K562 (cell line): ENCODE results near the gene HBM. TPM values are rescaled to one million over a fixed set of nuclear protein-coding genes. Genes with fewer than 3 reads are reported as not detected.
A peak's percentile ranks its signal among the peaks of the same experiment; 100 is the strongest.

Experiments
- ATAC-seq: fragments of 200-7000 bp; cut with Tn5 transposase; 3 replicates; pipeline ENCODE4 v1.9.1; 2020; ENCODE audit warnings: moderate library complexity
- BruUV-seq: library from RNA; stranded (reverse); fragments of 400-500 nt; replicated peaks from 2 replicates; lab custom pipeline; 2021; lab: Mats Ljungman, UMichigan
- CTCF ChIA-PET: fragments of 300-600 bp; formaldehyde crosslinking; extraction: SDS; loops from one replicate; lab custom pipeline; 2021; ENCODE audit warnings: low intra/inter-chr PET ratio; lab: Yijun Ruan, JAX
- POLR2A ChIA-PET: fragments of 300-600, 350-650 bp; sonication (Branson Sonifier 250); formaldehyde crosslinking; extraction: SDS; loops from one replicate; lab custom pipeline; 2021; ENCODE audit warnings: antibody characterized with exemption, inconsistent platforms; lab: Yijun Ruan, JAX
- DNase-seq, 4 experiments: peaks; one replicate each; pipeline versions ENCODE4 v3.0.0 to v3.0.0-alpha.2; 2011 to 2018; ENCODE audit warnings: low spot score in 3 of 4, mixed read lengths in 3 of 4; ENCODE audit errors: extremely low read depth in 1 of 4
- FAIRE-seq: peaks from 2 replicates; lab custom pipeline; 2011; peaks lifted over from hg19 to GRCh38; lab: Jason Lieb, UNC
- H2AFZ ChIP-seq: 2 replicates; pipeline ENCODE4 v1.6.0; 2011; ENCODE audit warnings: low read depth, low read length, control low read depth, inconsistent platforms
- H3K27ac ChIP-seq: fragments of 200-600 bp; 3 replicates; pipeline ENCODE4 v1.8.0; 2011; ENCODE audit warnings: low read depth, mild to moderate bottlenecking, control low read depth, inconsistent platforms, low read length, moderate library complexity, mixed read lengths; ENCODE audit errors: extremely low read depth
- H3K27me3 ChIP-seq, 2 experiments: fragments of 300-600 bp in 1 of 2; 2 replicates in 1 of 2; 3 replicates in 1 of 2; pipeline versions ENCODE4 v1.6.0 to v1.8.0; 2011; ENCODE audit warnings: inconsistent platforms in 2 of 2, low read length in 2 of 2, mild to moderate bottlenecking in 1 of 2, mixed read lengths in 1 of 2, moderate library complexity in 1 of 2; ENCODE audit not compliant: control insufficient read depth in 2 of 2, insufficient read depth in 2 of 2
- H3K36me3 ChIP-seq: fragments of 300-600 bp; 3 replicates; pipeline ENCODE4 v1.8.0; 2011; ENCODE audit warnings: mild to moderate bottlenecking, low read length, inconsistent platforms; ENCODE audit not compliant: control insufficient read depth, insufficient read depth
- H3K4me1 ChIP-seq, 2 experiments: fragments of 200-600 bp in 1 of 2; replicated peaks in 1 of 2; 2 replicates in 1 of 2; 3 replicates in 1 of 2; pipeline versions ENCODE4 v1.5.1 to v1.8.0; 2011; ENCODE audit warnings: inconsistent platforms in 2 of 2, low read length in 2 of 2, mild to moderate bottlenecking in 1 of 2, mixed read lengths in 1 of 2, moderate library complexity in 1 of 2; ENCODE audit not compliant: control insufficient read depth in 2 of 2, insufficient read depth in 2 of 2
- H3K4me2 ChIP-seq: 2 replicates; pipeline ENCODE4 v1.6.1; 2011; ENCODE audit warnings: low read length, control low read depth, inconsistent platforms, mixed read lengths; ENCODE audit not compliant: insufficient read depth
- H3K4me3 ChIP-seq: fragments of 200-600 bp; sonication (generic), shearing (Covaris generic); 2 replicates; pipeline ENCODE4 v1.5.1; 2016; ENCODE audit warnings: control low read depth, inconsistent platforms
- H3K79me2 ChIP-seq: fragments of 200-600 bp; 3 replicates; pipeline ENCODE4 v1.8.0; 2011; ENCODE audit warnings: low read length, inconsistent platforms; ENCODE audit not compliant: control insufficient read depth, insufficient read depth
- H3K9ac ChIP-seq, 2 experiments: 2 replicates each; pipeline versions ENCODE4 v1.6.0 to v1.6.1; 2011; ENCODE audit warnings: low read depth in 2 of 2, low read length in 2 of 2, control low read depth in 1 of 2, inconsistent platforms in 1 of 2, mild to moderate bottlenecking in 1 of 2, mixed read lengths in 1 of 2; ENCODE audit not compliant: insufficient read depth in 1 of 2
- H3K9me1 ChIP-seq: one replicate; pipeline ENCODE4 v1.6.0; 2011; ENCODE audit warnings: inconsistent platforms, mild to moderate bottlenecking, low read length, moderate library complexity; ENCODE audit not compliant: control insufficient read depth, insufficient read depth
- H3K9me3 ChIP-seq: replicated peaks from 2 replicates; pipeline ENCODE4 v1.5.1; 2011; ENCODE audit warnings: low read depth, low read length, inconsistent platforms; ENCODE audit not compliant: control insufficient read depth, insufficient read depth
- H4K20me1 ChIP-seq: replicated peaks from 2 replicates; pipeline ENCODE4 v1.6.1; 2011; ENCODE audit warnings: low read length, inconsistent platforms, mixed read lengths; ENCODE audit not compliant: control insufficient read depth, insufficient read depth
- ATF7 ChIP-seq: fragments of 450-650 bp; IDR thresholded peaks from 2 replicates; pipeline ENCODE4 v1.7.1; 2014; ENCODE audit warnings: mild to moderate bottlenecking, moderate library complexity
- FOXA3 ChIP-seq, 2 experiments: fragments of 450-650 bp in 1 of 2; sonication (generic) in 1 of 2; formaldehyde crosslinking; IDR thresholded peaks in 1 of 2; conservative IDR thresholded peaks in 1 of 2; 2 replicates each; pipeline versions ENCODE4 v1.4.0 to v1.8.0; 2020 to 2022; ENCODE audit warnings: mild to moderate bottlenecking in 2 of 2, missing genetic modification reagents in 1 of 2
- U2AF1 ChIP-seq: fragments of 200-400 bp; formaldehyde crosslinking; optimal IDR thresholded peaks from 2 replicates; pipeline ENCODE3; 2017; ENCODE audit warnings: mild to moderate bottlenecking, low read depth, low read length, moderate library complexity
- ZBTB33 ChIP-seq: sonication (generic); formaldehyde crosslinking; IDR thresholded peaks from 2 replicates; pipeline ENCODE4 v1.8.1; 2023; ENCODE audit warnings: mild to moderate bottlenecking, missing genetic modification reagents
- ZBTB40 ChIP-seq, 2 experiments: fragments of 450-650 bp in 1 of 2; sonication (generic) in 1 of 2; formaldehyde crosslinking in 1 of 2; IDR thresholded peaks; 2 replicates each; pipeline versions ENCODE4 v1.7.1 to v1.9.0; 2016 to 2022; ENCODE audit warnings: inconsistent platforms in 1 of 2, mild to moderate bottlenecking in 1 of 2, missing genetic modification reagents in 1 of 2
- ZNF121 ChIP-seq: sonication (generic); formaldehyde crosslinking; conservative IDR thresholded peaks from 2 replicates; pipeline ENCODE4 v1.8.0; 2022; ENCODE audit warnings: missing genetic modification reagents
- ZNF146 ChIP-seq: IDR thresholded peaks from one replicate; pipeline ENCODE4 v1.6.1; 2018; ENCODE audit warnings: missing compliant biosample characterization; ENCODE audit not compliant: unreplicated experiment
- WGBS: fragments of 100-300 bp; shearing (Covaris generic); methylation state at CpG from one replicate; pipeline ENCODE4 v1.1.6; 2016; ENCODE audit warnings: low coverage, mixed read lengths; ENCODE audit not compliant: insufficient coverage; ENCODE audit errors: missing lambda C conversion rate; 5-methylcytosine and 5-hydroxymethylcytosine counted together
- in situ Hi-C: fragments of 300-500 bp; cut with MboI; formaldehyde crosslinking; loops from 4 replicates; pipeline ENCODE4 v1.15.0; 2018; ENCODE audit warnings: inconsistent platforms, mixed read lengths
- intact Hi-C: fragments of 100-400 bp; cut with micrococcal nuclease; formaldehyde crosslinking; loops from 2 replicates; pipeline ENCODE4 v1.14.2; 2022
- polyA plus RNA-seq, 8 experiments: library from polyadenylated mRNA; depleted of rRNA in 4 of 8; stranded (reverse) in 5 of 8; unstranded in 3 of 8; fragments of >200 nt; fragmentation: Nextera tagmentation in 2 of 8; fragmentation: Illumina TruSeq in 1 of 8; extraction: Ambion mirVana in 2 of 8; extraction: Trizol in 1 of 8; gene quantifications; 2 replicates each; pipeline versions ENCODE4 v1.2.1 to v1.2.3, GENCODE V29; 2011 to 2014; ENCODE audit warnings: inconsistent platforms in 1 of 8, missing spikeins in 1 of 8
- total RNA-seq, 7 experiments: library from RNA; depleted of rRNA in 6 of 7; stranded (reverse); fragments of >200 nt in 6 of 7; fragmentation: Illumina TruSeq in 2 of 7; extraction: Trizol in 2 of 7; gene quantifications; 2 replicates each; pipeline versions ENCODE4 v1.2.1 to v1.2.3, GENCODE V29; 2011 to 2021; ENCODE audit warnings: low replicate concordance in 1 of 7

Gene HBM
- total and polyA plus RNA-seq, 9 of the 15 experiments (the other 6 are each of a cell fraction or from before 2014, with no cell fraction given), result not detected

- Histone ChIP-seq H3K9me3 (no peaks in the 10 kb centered on the region), H3K79me2 (peaks cover 68% of the 10 kb centered on the region), H2AFZ (no peak overlapping the region), H3K36me3 (peaks cover 38% of the 10 kb centered on the region), H3K4me1 (peaks cover 32 to 35% of the 10 kb centered on the region in 2 experiments; a peak in 4 of 5 replicates), H3K9ac (peak overlapping the region in 1 of 2 experiments; percentile 81; a peak in 2 of 4 replicates), H3K27ac (no peak overlapping the region), H3K9me1 (no peaks in the 10 kb centered on the region), H3K27me3 (no peaks in the 10 kb centered on the region), H3K4me2 (no peak overlapping the region), H4K20me1 (no peaks in the 10 kb centered on the region), H3K4me3 (no peak overlapping the region)
- TF ChIP-seq ZNF146, result peak; percentile 59
- peak; percentile 59; the same call in 1 of the 2 replicates for TF ChIP-seq ZBTB33 (CRISPR knock-in tag)
- TF ChIP-seq ATF7, result no peak
- TF ChIP-seq FOXA3 (CRISPR knock-in tag; conservative IDR thresholded peaks at IDR 0.05 in 1 of 2, IDR thresholded peaks at IDR 0.05 in 1 of 2), result no peak
- no peak for TF ChIP-seq U2AF1
- no peak for TF ChIP-seq ZBTB40 (IDR thresholded peaks at IDR 0.05)
- TF ChIP-seq ZBTB40 (CRISPR knock-in tag; IDR thresholded peaks at IDR 0.05), result no peak
- TF ChIP-seq ZNF121 (CRISPR knock-in tag), result no peak
- FAIRE-seq, result no peak
- ATAC-seq, result no peak
- no TSS peak for BruUV-seq
- no peak for DNase-seq
- 82% methylated on average over 15 of the region's 15 CpGs for WGBS
- in situ Hi-C loops (no loop called here), intact Hi-C loops (no loop called here)
- ChIA-PET CTCF (no interaction called here), POLR2A (interaction anchor here (1.0 kb wide), 1 partner anchor 8 kb away, joined by 4 read pairs; no protein-coding TSS in a partner anchor)
Measured at GRCh38 chr16:130533-131173, 35.1 kb upstream of the HBM start.
